GM18873 (cell line): ENCODE data around the gene RPTOR.
"Not testable (repeated sequence)": the region's sequence is repeated elsewhere in the genome, so short reads cannot be mapped to it uniquely, and the experiment has no call there.

ENCODE experiments used
- ATAC-seq: cut with Tn5 transposase; IDR thresholded peaks from one replicate; pipeline ENCODE4 v1.9.1; 2021; ENCODE audit warnings: mild to moderate bottlenecking, moderate library complexity, moderate number of reproducible peaks; ENCODE audit not compliant: unreplicated experiment, low FRiP score

RPTOR gene

DNA sequence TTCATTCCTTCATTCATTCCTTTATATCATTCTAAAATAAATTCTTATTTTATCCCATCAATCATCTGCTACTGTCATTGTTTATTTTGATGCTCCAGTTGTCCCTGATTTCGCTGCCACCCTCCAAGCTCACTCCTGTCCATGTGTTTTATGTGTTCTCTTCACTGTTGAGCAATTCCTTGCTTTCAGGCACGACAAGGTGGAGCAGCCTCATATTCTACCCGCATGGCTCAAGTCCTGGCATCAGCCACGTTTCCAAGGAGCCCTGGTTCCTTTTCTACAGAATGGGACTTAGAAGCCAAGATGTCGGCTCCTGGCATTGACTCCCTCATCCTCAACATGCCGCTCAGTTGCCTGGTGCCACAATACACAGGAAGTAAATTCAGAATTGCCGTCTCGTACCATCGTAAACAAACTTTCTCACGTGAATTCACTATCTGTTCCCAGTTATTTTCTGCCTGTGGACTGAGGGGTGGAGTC is 139.0 kb downstream of the RPTOR start:
- ATAC-seq = no peak

DNA sequence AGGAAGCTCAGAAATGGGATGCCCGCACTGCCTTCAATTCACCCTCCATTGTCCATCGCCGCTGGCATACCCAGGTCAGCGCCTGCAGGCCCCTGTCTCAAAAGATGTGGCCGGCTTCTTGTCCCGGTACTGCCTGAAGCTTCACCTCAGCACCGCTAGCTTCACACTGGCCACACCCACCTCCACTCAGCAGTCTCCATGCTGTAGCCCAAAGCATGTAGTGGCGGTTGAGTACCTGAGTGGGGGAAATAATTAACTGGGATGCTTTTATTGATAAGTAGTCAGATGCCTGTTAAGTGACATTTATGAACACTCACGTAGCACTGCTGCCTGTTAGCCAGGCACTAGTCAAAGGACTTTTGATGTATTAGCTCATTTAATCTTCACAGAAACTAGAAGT is 143.2 kb downstream of the RPTOR start:
- ATAC-seq = no peak

DNA sequence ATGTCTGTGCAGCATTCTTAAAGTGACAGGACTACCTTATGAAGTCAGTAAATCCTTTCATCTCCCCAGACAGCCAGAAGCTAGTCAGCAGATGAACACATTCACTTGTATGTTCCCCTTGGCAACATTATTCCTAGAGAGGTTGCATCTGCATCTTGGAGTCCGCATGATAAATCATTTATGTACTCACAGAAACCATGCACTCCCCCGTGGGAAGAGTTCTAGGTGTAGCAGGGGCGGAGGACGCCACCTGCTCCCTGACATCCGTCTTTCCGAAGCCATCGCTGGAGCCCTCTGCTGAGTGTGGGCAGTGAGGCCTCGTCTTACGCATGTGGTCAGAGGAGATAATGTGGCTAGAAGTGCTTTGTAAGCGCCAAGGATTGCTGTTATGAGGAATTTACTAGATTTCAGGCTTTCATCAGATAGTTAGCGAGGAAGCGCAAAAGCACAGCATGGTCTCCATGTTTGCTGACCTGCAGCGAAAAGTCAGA is 144.5 kb downstream of the RPTOR start:
- ATAC-seq = no peak

DNA sequence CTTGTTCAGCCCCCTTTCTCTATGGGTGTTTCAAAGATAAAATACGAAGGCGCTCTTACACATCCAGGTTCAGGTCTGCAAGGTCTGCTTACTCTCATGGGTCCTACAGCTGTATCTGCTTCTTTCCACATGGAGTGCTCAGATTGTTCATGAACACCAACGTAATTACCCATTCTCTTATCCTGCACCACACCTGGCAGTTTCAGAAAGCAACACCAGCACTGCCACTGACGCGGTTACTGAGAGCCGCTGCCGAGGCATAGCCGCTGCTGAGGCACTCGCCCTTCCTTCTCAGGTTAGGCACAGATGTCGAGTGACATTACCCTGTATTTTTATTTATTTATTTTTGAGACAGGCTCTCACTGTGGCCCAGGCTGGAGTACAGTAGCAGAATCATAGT is 147.1 kb downstream of the RPTOR start:
- ATAC-seq = no peak

DNA sequence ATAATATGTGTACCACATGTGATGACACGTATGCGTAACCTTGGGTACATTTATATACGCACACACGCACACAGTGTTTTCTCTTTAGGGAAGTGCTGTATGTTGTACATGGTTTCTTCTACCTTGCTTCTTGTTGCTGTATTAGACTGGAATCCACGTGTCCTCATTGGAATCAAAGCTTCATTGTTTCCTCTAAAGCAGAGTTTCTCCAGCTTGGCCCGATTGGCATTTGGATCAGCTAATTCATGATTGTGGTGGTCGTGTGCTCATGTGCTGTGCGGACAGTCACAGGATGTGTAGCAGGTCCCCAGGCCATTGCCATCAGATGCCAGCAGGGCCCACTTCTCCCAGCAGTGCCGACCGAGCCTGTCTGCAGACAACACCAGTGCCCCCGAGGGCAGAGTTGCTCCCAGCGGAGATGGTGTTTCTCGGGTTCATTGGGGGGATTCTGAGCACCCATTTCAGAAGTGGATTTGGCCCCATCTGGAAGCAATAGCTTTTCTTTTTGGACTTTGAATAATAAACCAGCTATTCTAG is 148.4 kb downstream of the RPTOR start:
- no peak for ATAC-seq

DNA sequence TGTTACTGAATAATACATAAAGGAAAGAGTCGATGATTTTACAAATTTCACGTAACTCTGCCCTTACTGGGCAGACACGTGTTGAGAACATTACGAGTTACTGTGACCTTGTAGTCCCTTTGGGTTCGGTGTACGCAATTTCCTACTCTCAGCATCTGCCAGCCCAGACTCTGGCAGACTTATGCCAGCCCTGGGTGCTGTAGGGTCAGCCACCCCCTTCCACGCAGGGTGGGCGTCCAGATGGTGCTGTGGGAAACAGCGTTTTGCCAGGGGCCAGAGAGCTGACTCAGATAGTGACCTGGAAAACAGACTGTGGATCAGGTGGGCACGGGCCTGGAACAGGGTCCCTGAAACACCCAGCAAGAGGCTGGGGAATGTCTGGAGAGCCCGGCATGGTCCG is 148.9 kb downstream of the RPTOR start:
- ATAC-seq = no peak

DNA sequence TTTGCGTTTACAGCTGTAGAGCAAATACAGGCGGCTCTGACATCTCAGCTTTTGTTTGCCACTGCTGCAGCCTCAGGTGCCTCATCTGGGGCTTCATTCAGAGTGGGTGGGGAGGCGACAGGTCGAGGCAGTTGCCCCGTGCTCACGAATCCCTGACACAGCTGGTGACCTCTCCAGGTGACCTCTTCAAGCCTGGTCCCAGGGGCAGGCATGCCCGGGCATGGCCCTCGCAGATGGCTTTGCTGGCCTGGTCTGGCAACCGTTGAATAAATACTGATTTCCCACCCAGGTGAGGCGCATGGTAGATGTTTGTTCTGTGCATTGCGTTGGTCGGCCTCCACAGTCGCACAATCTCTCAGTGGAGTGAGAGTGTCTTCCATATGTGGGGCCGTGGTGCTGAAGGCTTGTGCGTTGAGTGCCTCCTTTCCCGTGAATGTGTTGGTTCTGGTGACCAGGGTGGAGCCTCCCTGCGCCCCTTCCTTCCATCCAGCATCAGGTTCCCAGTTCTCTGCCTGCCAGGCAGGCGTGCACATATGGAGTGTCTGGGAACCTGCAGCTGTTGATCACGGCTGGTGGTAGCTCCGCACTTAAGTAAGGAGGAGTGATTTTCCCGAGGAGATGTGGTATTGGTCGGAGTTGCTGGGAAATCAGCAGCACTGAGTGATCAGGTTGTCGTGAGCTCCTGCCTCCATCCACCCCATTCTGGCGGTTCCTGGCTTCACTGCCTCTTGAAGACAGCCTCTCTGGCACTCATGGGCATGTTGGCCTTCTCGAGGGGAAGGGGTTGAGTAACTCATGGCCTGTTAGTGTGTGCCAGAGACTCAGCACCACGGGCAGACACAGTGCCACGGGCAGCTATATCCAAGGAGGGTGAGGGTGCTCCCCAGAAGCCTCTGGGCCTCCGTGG is 149.7 kb downstream of the RPTOR start:
- ATAC-seq = no peak

DNA sequence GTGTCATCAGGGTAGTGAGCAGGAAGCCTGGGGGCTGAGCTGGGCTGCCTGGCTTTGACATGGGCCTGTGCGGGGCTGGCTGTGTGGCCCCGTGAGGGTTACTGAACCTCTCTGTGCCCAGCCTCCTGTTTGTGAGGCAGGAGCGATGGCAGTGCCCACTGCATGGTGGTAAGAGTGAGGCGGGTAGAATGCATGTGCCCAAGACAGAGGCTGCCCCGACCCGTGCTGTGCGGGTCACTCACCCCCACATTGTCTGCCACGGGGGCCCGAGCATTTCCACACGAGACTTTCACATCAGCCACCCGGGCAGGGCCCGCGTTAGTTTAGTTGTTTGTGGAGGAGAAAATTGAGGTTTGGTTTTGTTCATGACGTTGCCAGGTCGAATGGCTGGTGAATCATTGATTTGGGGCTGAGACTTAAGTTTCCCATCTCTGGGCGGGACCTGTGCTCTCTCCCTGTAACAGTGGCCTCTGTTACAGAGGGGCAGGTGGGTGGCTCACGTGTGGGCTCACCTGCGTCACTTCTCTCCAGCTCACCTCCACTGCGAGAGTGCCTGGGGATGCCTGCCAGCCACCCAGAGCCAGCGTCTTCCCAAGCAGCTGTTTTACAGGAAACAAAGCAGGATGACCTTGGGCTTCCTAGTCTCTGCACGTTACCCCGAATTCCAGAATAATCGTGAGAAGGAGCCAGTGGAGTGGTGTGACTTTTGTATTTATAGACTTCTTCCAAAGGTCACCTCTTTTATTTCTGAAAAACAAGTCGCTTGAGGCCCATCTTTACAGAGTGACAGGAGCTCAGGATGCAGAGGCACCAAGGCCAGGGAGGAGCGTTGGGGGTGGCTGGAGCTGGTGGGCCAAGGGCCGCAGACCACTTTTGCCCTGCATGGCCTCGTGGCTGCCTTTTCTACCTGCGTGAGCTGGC is 150.6 kb downstream of the RPTOR start:
- ATAC-seq = no peak

DNA sequence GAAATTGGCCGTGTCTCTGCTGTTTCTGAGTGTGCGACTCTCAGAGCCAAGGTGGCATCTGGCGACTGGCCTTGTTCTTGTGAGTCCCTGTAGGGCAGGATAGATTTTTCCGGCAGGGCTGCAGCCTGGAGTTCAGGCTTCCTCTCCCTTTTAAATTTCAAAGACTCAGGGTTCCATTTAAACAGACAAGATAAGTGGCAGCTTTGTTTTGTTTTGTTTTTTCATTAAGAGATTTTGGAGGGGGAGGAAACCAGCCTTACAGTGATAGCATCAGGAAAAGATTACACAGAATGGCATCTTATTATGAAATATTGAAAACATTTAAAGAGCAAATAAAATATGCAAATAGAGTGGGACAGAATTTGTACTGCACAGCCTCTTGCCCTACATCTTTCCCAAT is 151.3 kb downstream of the RPTOR start:
- no peak for ATAC-seq

DNA sequence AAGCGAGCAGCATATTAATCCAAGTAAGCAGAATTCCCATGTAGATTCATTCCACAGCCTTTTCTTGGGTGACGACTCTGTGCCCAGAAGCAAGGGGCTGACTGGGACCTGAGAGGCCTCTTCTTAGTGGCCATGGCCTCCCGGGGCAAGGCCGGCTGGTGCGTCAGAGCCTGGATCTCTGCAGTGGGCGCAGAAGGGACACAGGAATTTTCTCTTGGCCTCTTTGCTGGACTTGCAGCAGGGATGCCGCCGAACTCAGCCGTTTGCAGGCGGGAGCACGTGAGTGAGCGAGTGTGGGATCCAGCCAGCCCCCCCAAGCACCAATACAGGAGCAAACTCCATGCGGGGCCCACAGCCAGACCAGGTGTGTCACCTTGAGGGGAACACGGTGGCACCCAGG is 151.8 kb downstream of the RPTOR start:
- ATAC-seq = no peak

DNA sequence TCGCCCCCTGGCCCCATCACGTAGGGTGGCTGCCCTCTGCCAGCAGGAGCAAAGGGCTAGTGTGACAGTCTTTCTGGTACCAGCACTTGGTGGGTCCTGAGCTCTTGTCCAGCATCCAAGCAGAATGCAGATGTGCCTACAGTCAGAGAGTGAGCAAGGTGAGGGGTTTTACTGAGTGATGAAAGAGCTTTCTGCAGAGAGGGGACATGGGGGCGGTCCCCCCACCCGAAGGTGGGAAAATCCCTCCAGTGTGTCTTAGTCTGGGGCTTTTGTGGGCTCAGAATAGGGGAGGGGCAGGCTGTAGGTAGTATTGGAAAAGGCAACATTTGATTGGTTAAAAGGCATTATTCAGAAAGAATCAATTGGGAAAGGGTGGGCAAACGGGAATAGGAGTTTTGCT is 152.3 kb downstream of the RPTOR start:
- no peak for ATAC-seq

DNA sequence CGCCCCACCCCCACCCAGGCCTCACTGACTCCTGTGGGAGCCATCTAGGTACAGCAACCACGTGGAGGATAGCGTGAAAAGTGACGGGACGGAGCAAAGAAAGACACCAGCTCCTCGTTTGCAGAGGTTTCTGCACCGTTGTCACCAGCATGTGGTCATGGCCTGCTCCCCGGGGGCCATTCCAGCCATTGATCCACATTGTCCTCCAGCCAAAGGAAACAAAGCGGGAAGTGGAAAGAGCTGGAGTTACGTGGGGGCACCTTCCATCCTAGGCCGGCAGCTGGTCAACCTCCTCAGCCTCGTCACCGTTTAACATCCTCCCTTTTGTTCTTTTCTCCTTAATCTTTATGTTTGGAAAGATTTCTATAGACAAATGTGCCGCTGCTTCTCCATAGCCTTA is 153.7 kb downstream of the RPTOR start:
- ATAC-seq = no peak

DNA sequence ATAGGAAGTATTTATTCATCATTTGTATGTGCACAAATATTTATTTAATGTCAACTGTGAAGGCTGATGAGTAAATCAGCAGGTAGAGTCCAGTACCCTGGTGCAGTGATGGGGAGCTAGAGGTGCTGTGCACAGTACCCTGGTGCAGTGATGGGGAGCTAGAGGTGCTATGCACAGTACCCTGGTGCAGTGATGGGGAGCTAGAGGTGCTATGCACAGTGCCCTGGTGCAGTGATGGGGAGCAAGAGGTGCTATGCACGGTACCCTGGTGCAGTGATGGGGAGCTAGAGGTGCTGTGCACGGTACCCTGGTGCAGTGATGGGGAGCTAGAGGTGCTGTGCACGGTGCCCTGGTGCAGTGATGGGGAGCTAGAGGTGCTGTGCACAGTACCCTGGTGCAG is 154.6 kb downstream of the RPTOR start:
- not testable (repeated sequence) for ATAC-seq

DNA sequence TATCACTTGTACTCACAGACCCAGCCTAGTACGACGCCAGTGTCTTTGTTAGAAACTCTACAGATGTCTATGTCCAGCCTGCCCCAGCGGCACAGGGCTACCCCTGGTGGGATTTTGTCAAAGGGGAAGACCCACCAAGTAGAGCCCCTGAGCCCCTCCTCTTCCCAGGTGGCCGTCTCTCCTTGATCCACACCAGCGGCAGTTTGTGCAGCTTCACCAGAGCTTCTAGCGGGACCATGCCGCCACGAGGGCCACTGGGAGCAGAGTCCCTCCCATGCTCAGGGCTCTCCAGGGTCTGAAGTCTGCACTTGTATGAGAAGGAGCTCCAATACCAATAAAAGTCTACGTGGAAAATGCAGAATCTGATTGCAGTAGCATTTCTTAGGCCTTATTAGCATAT is 157.1 kb downstream of the RPTOR start:
- ATAC-seq = no peak

DNA sequence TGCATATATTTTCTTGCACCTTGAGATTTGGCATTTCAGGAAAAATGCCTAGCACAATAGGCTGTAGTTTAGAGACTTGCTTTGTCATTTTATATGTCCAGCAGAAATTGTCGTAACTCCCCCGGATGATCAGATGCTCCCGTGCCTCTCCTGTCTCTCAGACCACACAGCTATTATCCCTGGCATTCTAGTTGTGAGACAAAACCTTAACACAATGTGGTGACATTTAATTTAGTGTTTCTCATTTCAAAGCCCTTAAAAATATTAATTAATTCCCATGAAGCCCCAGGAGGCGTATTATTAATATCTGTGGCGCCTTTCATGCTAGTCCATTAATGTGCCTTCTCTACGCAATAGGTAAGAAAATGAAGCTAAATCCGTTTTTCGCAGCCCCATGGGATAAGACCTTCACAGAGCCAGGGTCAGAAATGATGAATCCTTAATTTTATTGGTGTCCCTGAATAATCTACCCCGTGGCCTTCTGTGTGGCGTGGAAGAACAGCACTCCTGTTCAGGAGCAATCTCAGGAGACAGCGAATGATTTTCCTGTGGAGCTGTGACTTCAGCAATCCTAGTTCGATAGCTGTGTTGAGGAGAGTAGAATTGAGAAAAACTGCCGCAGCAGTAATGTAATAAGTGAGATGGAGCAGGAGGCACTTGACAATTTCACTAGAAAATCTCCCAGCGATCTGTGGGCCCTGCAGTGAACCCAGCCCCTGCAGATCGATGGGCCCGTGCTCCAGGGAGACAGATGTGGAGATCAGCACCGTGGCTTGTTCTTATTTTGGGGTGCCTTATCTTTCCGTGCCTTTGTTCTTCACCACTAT is 157.9 kb downstream of the RPTOR start:
- no peak for ATAC-seq

DNA sequence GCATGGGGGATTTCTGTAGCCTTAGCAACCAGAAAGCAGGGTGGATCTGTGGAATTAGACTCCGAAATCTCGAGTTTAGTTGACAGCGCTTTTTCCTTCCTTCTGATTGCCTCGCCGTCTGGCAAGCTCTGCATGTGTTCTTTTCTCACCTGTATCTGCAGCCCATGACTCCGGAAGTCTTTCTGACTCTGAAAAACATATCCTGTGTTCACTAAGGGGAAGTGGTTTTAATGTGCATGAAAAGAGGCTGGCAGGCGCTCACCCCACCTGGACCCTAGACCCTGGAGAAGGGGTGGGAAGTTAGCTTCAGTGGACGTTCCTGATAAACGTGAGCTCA is 158.5 kb downstream of the RPTOR start:
- no peak for ATAC-seq

DNA sequence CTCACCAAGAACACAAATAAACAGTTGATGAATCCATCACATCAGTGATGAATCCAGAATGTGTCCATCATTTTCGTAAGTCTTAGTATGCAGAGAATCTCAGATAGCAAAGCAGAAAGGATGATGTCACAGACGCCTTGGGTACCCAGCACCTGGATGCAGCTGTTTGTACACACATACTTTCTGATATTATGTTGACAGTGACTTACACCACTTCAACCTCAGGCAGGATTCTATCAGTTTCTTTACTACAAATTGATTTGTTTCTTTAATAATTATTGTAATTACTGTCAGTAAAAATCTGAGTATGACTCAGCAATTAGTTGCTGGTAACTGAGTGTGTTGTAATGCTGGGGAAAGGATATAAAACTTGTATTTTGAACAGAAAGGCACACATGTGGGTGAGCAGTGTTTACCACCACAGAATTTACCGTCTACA is 159.8 kb downstream of the RPTOR start:
- no peak for ATAC-seq

DNA sequence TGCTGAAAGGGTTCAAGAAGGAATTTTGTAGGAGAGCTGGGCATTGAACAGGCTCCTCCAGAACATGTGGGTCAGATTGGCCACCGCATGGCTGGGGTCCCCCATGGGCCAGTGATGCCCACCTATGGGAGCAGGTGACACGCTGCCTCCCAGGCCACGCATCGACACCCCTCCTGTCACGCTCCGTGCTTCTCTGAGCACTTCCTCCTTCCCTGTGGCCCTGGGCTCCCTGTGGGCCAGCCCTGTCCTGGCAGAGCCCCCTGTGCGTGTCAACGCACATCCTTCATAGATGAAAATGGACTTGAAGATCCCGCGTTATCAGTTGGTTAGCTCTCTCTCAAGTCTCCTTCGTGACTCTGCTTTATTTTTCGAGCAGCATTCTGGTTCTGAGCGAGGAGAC is 160.3 kb downstream of the RPTOR start:
- ATAC-seq = no peak

DNA sequence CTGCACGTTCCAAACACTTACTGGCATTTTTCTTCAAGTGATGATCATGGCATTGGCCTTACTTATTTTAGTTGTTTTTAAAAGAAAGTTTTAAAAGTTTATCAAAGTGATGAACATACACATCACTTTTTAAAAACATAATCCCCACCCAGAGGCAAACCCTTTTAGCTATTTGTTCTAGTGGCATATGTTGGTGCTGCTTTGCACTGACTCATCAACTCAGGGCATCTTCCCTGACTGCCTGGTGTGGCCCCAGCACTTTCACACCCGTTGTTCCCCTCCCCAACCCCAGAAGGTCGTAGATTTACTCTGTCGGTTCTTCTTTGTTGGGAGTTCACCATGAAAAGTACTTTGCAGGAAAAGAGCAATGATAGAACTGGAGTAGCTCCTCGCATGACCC is 161.3 kb downstream of the RPTOR start:
- no peak for ATAC-seq

DNA sequence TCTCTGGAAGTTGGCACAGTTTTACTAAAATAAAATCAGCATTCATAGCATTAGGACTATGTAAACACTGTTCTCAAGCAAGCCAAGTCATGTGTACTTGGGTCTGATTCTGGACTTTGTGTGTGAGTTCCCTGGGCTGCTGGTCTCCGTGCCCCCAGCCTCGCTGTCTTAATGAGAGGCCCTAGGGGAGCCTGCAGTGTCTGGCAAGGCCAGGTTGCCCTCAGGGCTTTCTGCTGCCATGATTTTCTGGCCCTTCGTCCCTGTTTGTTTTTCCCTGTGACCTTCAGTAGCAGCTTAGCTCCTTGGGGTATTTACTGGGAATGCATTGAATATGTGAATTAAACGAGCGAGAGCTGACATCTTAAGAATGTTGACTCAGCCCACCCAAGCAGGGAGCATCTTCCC is 161.8 kb downstream of the RPTOR start:
- ATAC-seq = no peak
